Astrocyte of the cerebellum (primary cell): ENCODE results near the gene PC.

Source experiments
- DNase-seq: peaks from one replicate; pipeline ENCODE4 v3.0.0-alpha.2; 2011; ENCODE audit warnings: low read depth
- H3K4me3 ChIP-seq: 2 replicates; pipeline ENCODE4 v1.5.1; 2011; ENCODE audit warnings: mild to moderate bottlenecking, low read depth, low read length, moderate library complexity
- CTCF ChIP-seq: IDR thresholded peaks from 2 replicates; pipeline ENCODE4 v1.5.1; 2012; ENCODE audit warnings: low read length, low read depth, moderate library complexity, mild to moderate bottlenecking; ENCODE audit errors: missing control alignments
- in situ Hi-C: cut with HindIII; loops from 2 replicates; pipeline ENCODE4 v1.10.0; 2017; ENCODE audit warnings: low sequenced_read_pairs

PC gene

GRCh38 chr11:66854231-66854661, 103.9 kb downstream of the PC start:
- H3K4me3 ChIP-seq: no peak overlapping the region
- in situ Hi-C loops: no loop called here
- TF ChIP-seq CTCF: no peak
- no peak for DNase-seq

GRCh38 chr11:66853242-66854229, 104.6 kb downstream of the PC start:
- in situ Hi-C loops: no loop called here
- DNase-seq: no peak
- TF ChIP-seq CTCF: no peak
- no peak overlapping the region for H3K4me3 ChIP-seq

GRCh38 chr11:66852466-66853241, 105.5 kb downstream of the PC start:
- H3K4me3 ChIP-seq: no peak overlapping the region
- TF ChIP-seq CTCF: no peak
- in situ Hi-C loops: no loop called here
- no peak for DNase-seq

GRCh38 chr11:66851698-66852465, 106.3 kb downstream of the PC start:
- no peak for TF ChIP-seq CTCF

GRCh38 chr11:66851239-66851596, 107.0 kb downstream of the PC start:
- no peak for DNase-seq
- TF ChIP-seq CTCF: no peak
- in situ Hi-C loops: no loop called here
- no peak overlapping the region for H3K4me3 ChIP-seq

More at GRCh38 chr11:66851698-66852465, 106.3 kb downstream of the PC start:
- DNase-seq: no peak
- in situ Hi-C loops: no loop called here
- no peak overlapping the region for H3K4me3 ChIP-seq
